MCF 10A (cell line): ENCODE measurements around the gene PCNX1. TPM values are rescaled to one million over a fixed set of nuclear protein-coding genes. Genes with fewer than 3 reads are reported as not detected.

Experiments
- BruUV-seq: library from RNA; stranded (reverse); fragments of 400-500 nt; replicated peaks from 2 replicates; lab custom pipeline; 2021; lab: Mats Ljungman, UMichigan
- CTCF ChIA-PET: fragments of 300-600 bp; sonication (Branson Sonifier 250); formaldehyde crosslinking; extraction: SDS; loops from one replicate; lab custom pipeline; 2021; ENCODE audit warnings: antibody characterized with exemption, inconsistent platforms; lab: Yijun Ruan, JAX
- POLR2A ChIA-PET: fragments of 300-600, 350-650 bp; sonication (Branson Sonifier 250); formaldehyde crosslinking; extraction: SDS; loops from one replicate; lab custom pipeline; 2020; ENCODE audit warnings: antibody characterized with exemption, inconsistent platforms; lab: Yijun Ruan, JAX
- DNase-seq: peaks from one replicate; pipeline ENCODE4 v3.0.0-alpha.2; 2018; ENCODE audit not compliant: unreplicated experiment
- H3K27ac Mint-ChIP-seq: one replicate; pipeline ENCODE4 v1.8.0; 2022; ENCODE audit warnings: mild to moderate bottlenecking, low read depth, mixed read lengths; ENCODE audit not compliant: unreplicated experiment
- H3K27me3 Mint-ChIP-seq: one replicate; pipeline ENCODE4 v1.8.0; 2022; ENCODE audit warnings: mixed read lengths; ENCODE audit not compliant: insufficient read depth, unreplicated experiment
- H3K36me3 Mint-ChIP-seq: one replicate; pipeline ENCODE4 v1.8.0; 2022; ENCODE audit warnings: mild to moderate bottlenecking, moderate library complexity, mixed read lengths; ENCODE audit not compliant: insufficient read depth, unreplicated experiment
- H3K4me1 Mint-ChIP-seq: one replicate; pipeline ENCODE4 v1.8.0; 2022; ENCODE audit warnings: mixed read lengths; ENCODE audit not compliant: insufficient read depth, unreplicated experiment
- H3K4me3 Mint-ChIP-seq: one replicate; pipeline ENCODE4 v1.8.0; 2022; ENCODE audit warnings: mild to moderate bottlenecking, moderate library complexity, mixed read lengths; ENCODE audit not compliant: unreplicated experiment
- H3K9me3 Mint-ChIP-seq: one replicate; pipeline ENCODE4 v1.8.0; 2022; ENCODE audit warnings: mixed read lengths; ENCODE audit not compliant: unreplicated experiment
- intact Hi-C: fragments of 100-400 bp; cut with micrococcal nuclease; formaldehyde crosslinking; loops from 2 replicates; pipeline ENCODE4 v1.14.1; 2022
- total RNA-seq: library from RNA; stranded (reverse); gene quantifications from 2 replicates; pipeline ENCODE4 v1.2.3, GENCODE V29; 2022
- TF ChIP-seq, protein P1 (sequence below): fragments of 200-600 bp; IDR thresholded peaks from one replicate; pipeline ENCODE4 v1.8.0; 2022; ENCODE audit warnings: antibody characterized with exemption, mild to moderate bottlenecking; ENCODE audit not compliant: unreplicated experiment

The PCNX1 gene
- total RNA-seq, 1 experiment from 2014 or later = 55.6 TPM

DNA sequence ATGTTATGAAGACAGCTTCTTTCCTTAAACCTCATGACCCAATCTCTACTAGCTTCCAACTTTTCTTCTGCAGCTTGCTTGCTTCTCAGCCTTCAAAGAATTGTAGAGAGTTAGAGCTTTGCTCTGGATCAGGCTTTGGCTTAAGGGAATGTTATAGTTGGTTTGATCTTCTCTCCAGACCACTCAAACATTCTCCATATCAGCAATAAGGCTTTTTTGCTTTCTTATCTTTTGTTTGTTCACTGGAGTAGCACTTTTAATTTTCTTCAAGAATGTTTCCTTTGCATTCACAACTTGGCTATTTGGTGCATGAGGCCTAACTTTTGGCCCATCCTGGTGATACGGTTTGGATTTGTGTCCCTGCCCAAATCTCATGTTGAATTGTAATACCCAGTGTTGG, 163.8 kb downstream of the PCNX1 start:
- Mint-ChIP-seq H3K27ac (peak overlapping the region; percentile 23), H3K27me3 (no peaks in the 10 kb centered on the region), H3K9me3 (no peaks in the 10 kb centered on the region), H3K36me3 (peaks cover 41% of the 10 kb centered on the region), H3K4me1 (peaks cover 6% of the 10 kb centered on the region), H3K4me3 (no peak overlapping the region)
- BruUV-seq = no TSS peak
- no peak for DNase-seq
- TF ChIP-seq, protein P1, sequence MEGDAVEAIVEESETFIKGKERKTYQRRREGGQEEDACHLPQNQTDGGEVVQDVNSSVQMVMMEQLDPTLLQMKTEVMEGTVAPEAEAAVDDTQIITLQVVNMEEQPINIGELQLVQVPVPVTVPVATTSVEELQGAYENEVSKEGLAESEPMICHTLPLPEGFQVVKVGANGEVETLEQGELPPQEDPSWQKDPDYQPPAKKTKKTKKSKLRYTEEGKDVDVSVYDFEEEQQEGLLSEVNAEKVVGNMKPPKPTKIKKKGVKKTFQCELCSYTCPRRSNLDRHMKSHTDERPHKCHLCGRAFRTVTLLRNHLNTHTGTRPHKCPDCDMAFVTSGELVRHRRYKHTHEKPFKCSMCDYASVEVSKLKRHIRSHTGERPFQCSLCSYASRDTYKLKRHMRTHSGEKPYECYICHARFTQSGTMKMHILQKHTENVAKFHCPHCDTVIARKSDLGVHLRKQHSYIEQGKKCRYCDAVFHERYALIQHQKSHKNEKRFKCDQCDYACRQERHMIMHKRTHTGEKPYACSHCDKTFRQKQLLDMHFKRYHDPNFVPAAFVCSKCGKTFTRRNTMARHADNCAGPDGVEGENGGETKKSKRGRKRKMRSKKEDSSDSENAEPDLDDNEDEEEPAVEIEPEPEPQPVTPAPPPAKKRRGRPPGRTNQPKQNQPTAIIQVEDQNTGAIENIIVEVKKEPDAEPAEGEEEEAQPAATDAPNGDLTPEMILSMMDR = no peak
- intact Hi-C loops = no loop called here
- CTCF ChIA-PET = no interaction called here
- POLR2A ChIA-PET = interaction anchor here (0.7 kb wide), 1 partner anchor 16 kb away, joined by 3 read pairs; no protein-coding TSS in a partner anchor

DNA sequence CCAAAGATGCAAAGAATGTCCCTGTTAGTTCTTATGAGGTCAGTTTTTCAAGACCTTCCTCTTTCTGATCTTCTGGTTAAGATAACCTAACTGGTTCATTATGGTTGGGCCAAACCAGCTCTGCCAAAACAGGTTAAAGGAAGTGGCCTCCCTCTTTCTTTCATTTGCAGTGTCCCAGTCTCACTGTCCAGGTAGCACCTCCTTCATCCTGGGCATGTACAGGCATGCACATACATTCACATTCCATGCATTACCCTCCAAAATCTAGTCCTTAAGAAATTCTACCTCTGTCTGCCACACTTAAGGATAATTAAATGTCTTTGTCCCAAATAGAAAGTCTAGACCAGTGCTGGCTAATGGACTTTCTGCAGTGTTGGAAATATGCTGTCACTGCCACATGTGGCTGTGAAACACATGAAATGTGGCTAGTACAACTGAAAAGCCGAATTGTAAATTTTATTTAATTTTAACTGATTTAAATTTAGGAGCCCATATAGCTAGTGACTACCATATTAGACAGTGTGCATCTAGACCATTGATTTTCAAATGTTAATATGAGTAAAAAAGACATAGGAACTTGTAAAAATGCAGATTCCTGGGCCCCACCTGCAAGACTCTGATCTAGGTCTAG, 169.3 kb downstream of the PCNX1 start:
- peak; percentile 22 for DNase-seq

DNA sequence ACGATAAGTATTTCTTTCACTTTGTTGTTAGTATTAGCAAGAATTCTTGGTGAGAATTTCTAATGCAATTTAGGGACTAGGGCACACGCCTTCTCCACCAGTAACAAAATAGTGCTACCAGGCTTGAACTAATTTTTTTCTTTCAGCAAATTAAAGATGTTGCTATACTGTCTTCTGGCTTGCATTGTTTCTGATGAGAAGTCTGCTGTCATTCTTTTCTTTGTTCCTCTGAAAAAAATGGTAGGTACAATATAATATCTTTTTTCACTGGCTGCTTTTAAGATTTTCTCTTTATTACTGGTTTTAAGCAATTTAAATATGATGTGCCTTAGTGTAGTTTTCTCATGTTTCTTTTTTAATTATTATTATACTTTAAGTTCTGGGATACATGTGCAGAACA, 171.2 kb downstream of the PCNX1 start:
- no peak overlapping the region for H3K27ac Mint-ChIP-seq
- H3K4me1 Mint-ChIP-seq = no peaks in the 10 kb centered on the region
- intact Hi-C loops = no loop called here
- no TSS peak for BruUV-seq
- DNase-seq = no peak
- TF ChIP-seq, protein P1 = no peak
- no peak overlapping the region for H3K4me3 Mint-ChIP-seq
- H3K9me3 Mint-ChIP-seq = peaks cover 7% of the 10 kb centered on the region
- H3K27me3 Mint-ChIP-seq = no peaks in the 10 kb centered on the region
- peaks cover 57% of the 10 kb centered on the region for H3K36me3 Mint-ChIP-seq
- ChIA-PET CTCF (interaction anchor here (1.2 to 1.3 kb wide), 2 partner anchors 13 to 15 kb away, joined by 3 read pairs; no protein-coding TSS in a partner anchor), POLR2A (no interaction called here)

More for the DNA sequence above, 169.3 kb downstream of the PCNX1 start:
- intact Hi-C loops = no loop called here
- BruUV-seq = no TSS peak
- Mint-ChIP-seq H3K27ac (peak overlapping the region; percentile 83), H3K4me1 (no peaks in the 10 kb centered on the region), H3K4me3 (no peak overlapping the region), H3K36me3 (peaks cover 61% of the 10 kb centered on the region), H3K27me3 (no peaks in the 10 kb centered on the region), H3K9me3 (peaks cover 7% of the 10 kb centered on the region)
- POLR2A ChIA-PET = interaction anchor here (0.6 to 2.3 kb wide), 3 partner anchors 15 to 39 kb away, joined by 4 to 11 read pairs (median 5); no protein-coding TSS in a partner anchor
- TF ChIP-seq, protein P1 = no peak
- CTCF ChIA-PET = interaction anchor here (0.6 to 0.8 kb wide), 2 partner anchors 9 to 38 kb away, joined by 3 to 4 read pairs; no protein-coding TSS in a partner anchor

- Mint-ChIP-seq H3K4me1 (no peaks in the 10 kb centered on the region), H3K9me3 (no peaks in the 10 kb centered on the region), H3K4me3 (no peak overlapping the region), H3K27me3 (no peaks in the 10 kb centered on the region), H3K27ac (no peak overlapping the region), H3K36me3 (peaks cover 53% of the 10 kb centered on the region)
- DNase-seq = no peak
- ChIA-PET CTCF (interaction anchor here (0.7 kb wide), 1 partner anchor 82 kb away, joined by 3 read pairs; no protein-coding TSS in a partner anchor), POLR2A (no interaction called here)
- BruUV-seq = no TSS peak
- intact Hi-C loops = no loop called here
- TF ChIP-seq, protein P1 = no peak
Measured at GRCh38 chr14:71086567-71086966, 179.3 kb downstream of the PCNX1 start.
